Mesenchymal stem cell (in vitro differentiated cells and primary cell): ENCODE data around the gene MEGF9.

ENCODE experiments used
- DNase-seq: peaks from one replicate; pipeline ENCODE4 v3.0.0-alpha.2; 2013
- H2AFZ ChIP-seq: one replicate; pipeline ENCODE4 v1.6.1; 2013; ENCODE audit warnings: low read depth, mild to moderate bottlenecking, control low read depth, inconsistent platforms, low read length, moderate library complexity
- H2AK5ac ChIP-seq: 2 replicates; pipeline ENCODE4 v1.6.1; 2013; ENCODE audit warnings: low read length, moderate library complexity, mild to moderate bottlenecking, inconsistent platforms; ENCODE audit not compliant: severe bottlenecking
- H2BK120ac ChIP-seq: one replicate; pipeline ENCODE4 v1.6.1; 2013; ENCODE audit warnings: low read depth, mild to moderate bottlenecking, inconsistent platforms, low read length, moderate library complexity
- H2BK12ac ChIP-seq, 2 experiments: one replicate each; pipeline ENCODE4 v1.6.1; 2013; ENCODE audit warnings: inconsistent platforms in 2 of 2, low read length in 2 of 2, mild to moderate bottlenecking in 2 of 2, moderate library complexity in 2 of 2, control low read depth in 1 of 2
- H2BK15ac ChIP-seq: one replicate; pipeline ENCODE4 v1.6.1; 2013; ENCODE audit warnings: mild to moderate bottlenecking, low read depth, inconsistent platforms; ENCODE audit not compliant: poor library complexity, severe bottlenecking
- H2BK5ac ChIP-seq: 2 replicates; pipeline ENCODE4 v1.6.1; 2013; ENCODE audit warnings: low read depth, mild to moderate bottlenecking, low read length, control low read depth, inconsistent platforms; ENCODE audit not compliant: poor library complexity, severe bottlenecking
- H3K14ac ChIP-seq, 2 experiments: one replicate each; pipeline ENCODE4 v1.6.1; 2013; ENCODE audit warnings: inconsistent platforms in 2 of 2, low read length in 2 of 2, control low read depth in 1 of 2, mild to moderate bottlenecking in 1 of 2, moderate library complexity in 1 of 2
- H3K18ac ChIP-seq, 2 experiments: one replicate each; pipeline ENCODE4 v1.6.1; 2013; ENCODE audit warnings: inconsistent platforms in 2 of 2, low read length in 2 of 2, control low read depth in 1 of 2, low read depth in 1 of 2, mild to moderate bottlenecking in 1 of 2
- H3K23ac ChIP-seq, 2 experiments: one replicate each; pipeline ENCODE4 v1.6.1; 2013; ENCODE audit warnings: inconsistent platforms in 2 of 2, low read length in 2 of 2, mild to moderate bottlenecking in 2 of 2, moderate library complexity in 2 of 2, control low read depth in 1 of 2
- H3K27ac ChIP-seq: 2 replicates; pipeline ENCODE4 v1.5.1; 2013; ENCODE audit warnings: mild to moderate bottlenecking, moderate library complexity, low read length, control low read depth, inconsistent platforms; ENCODE audit not compliant: poor library complexity, severe bottlenecking
- H3K27me3 ChIP-seq, 2 experiments: 2 replicates each; pipeline versions ENCODE4 v1.6.1 to v1.7.0; 2013; ENCODE audit warnings: low read length in 2 of 2, mild to moderate bottlenecking in 2 of 2, moderate library complexity in 2 of 2, control low read depth in 1 of 2, inconsistent platforms in 1 of 2; ENCODE audit not compliant: control insufficient read depth in 1 of 2, insufficient read depth in 1 of 2
- H3K36me3 ChIP-seq, 2 experiments: 2 replicates each; pipeline versions ENCODE4 v1.6.1 to v1.7.0; 2013; ENCODE audit warnings: low read length in 2 of 2, control low read depth in 1 of 2, inconsistent platforms in 1 of 2, low read depth in 1 of 2, mild to moderate bottlenecking in 1 of 2; ENCODE audit not compliant: insufficient read depth in 2 of 2, control insufficient read depth in 1 of 2
- H3K4ac ChIP-seq, 2 experiments: one replicate each; pipeline ENCODE4 v1.6.1; 2013; ENCODE audit warnings: inconsistent platforms in 2 of 2, low read length in 2 of 2, mild to moderate bottlenecking in 2 of 2, moderate library complexity in 2 of 2, control low read depth in 1 of 2, low read depth in 1 of 2
- H3K4me1 ChIP-seq: 2 replicates; pipeline ENCODE4 v1.6.1; 2013; ENCODE audit warnings: low read depth, low read length, control low read depth; ENCODE audit not compliant: control insufficient read depth, insufficient read depth
- H3K4me2 ChIP-seq: 2 replicates; pipeline ENCODE4 v1.6.1; 2013; ENCODE audit warnings: low read length, mild to moderate bottlenecking, inconsistent platforms; ENCODE audit not compliant: poor library complexity, severe bottlenecking
- H3K4me3 ChIP-seq, 2 experiments: 2 replicates each; pipeline versions ENCODE4 v1.5.1 to v1.7.0; 2013; ENCODE audit warnings: low read length in 2 of 2, mild to moderate bottlenecking in 2 of 2, control low read depth in 1 of 2, low read depth in 1 of 2; ENCODE audit not compliant: insufficient read depth in 1 of 2
- H3K79me1 ChIP-seq: replicated peaks from 2 replicates; pipeline ENCODE4 v1.6.1; 2013; ENCODE audit warnings: mild to moderate bottlenecking, control low read depth, low read length, inconsistent platforms; ENCODE audit not compliant: poor library complexity, severe bottlenecking
- H3K9ac ChIP-seq: 2 replicates; pipeline ENCODE4 v1.7.0; 2013; ENCODE audit warnings: mild to moderate bottlenecking, low read length, moderate library complexity
- H3K9me3 ChIP-seq: 2 replicates; pipeline ENCODE4 v1.7.0; 2013; ENCODE audit warnings: mild to moderate bottlenecking, low read length; ENCODE audit not compliant: control insufficient read depth
- H4K8ac ChIP-seq: one replicate; pipeline ENCODE4 v1.6.1; 2013; ENCODE audit warnings: inconsistent platforms, mild to moderate bottlenecking, low read length, moderate library complexity
- H4K91ac ChIP-seq: one replicate; pipeline ENCODE4 v1.6.1; 2013; ENCODE audit warnings: mild to moderate bottlenecking, low read length, inconsistent platforms
- WGBS: methylation state at CpG from one replicate; pipeline ENCODE4 v1.1.7; 2013; ENCODE audit warnings: mixed read lengths; 5-methylcytosine and 5-hydroxymethylcytosine counted together

Gene MEGF9

GRCh38 chr9:120648581-120649197 is 65.6 kb downstream of the MEGF9 start:
- H2BK5ac ChIP-seq: no peak overlapping the region

GRCh38 chr9:120646948-120647347 is 67.3 kb downstream of the MEGF9 start:
- no peak for DNase-seq
- H2BK5ac ChIP-seq: no peak overlapping the region
- H4K91ac ChIP-seq: no peak overlapping the region
- H3K14ac ChIP-seq: no peak overlapping the region
- no peak overlapping the region for H3K4me3 ChIP-seq
- H2BK12ac ChIP-seq: no peak overlapping the region
- H3K18ac ChIP-seq: no peak overlapping the region
- no peak overlapping the region for H4K8ac ChIP-seq
- H3K9me3 ChIP-seq: no peaks in the 10 kb centered on the region
- H3K27me3 ChIP-seq: no peaks in the 10 kb centered on the region
- no peak overlapping the region for H2BK120ac ChIP-seq
- no peak overlapping the region for H3K23ac ChIP-seq
- H3K4ac ChIP-seq: no peak overlapping the region
- peaks cover 13% of the 10 kb centered on the region for H3K79me1 ChIP-seq
- no peaks in the 10 kb centered on the region for H3K4me1 ChIP-seq
- H2AFZ ChIP-seq: no peak overlapping the region
- H3K27ac ChIP-seq: no peak overlapping the region
- WGBS: 100% methylated on average over 4 of the region's 4 CpGs
- H2AK5ac ChIP-seq: no peak overlapping the region
- no peak overlapping the region for H2BK15ac ChIP-seq
- H3K36me3 ChIP-seq: peaks cover 3 to 6% of the 10 kb centered on the region in 2 experiments
- no peak overlapping the region for H3K4me2 ChIP-seq
- no peak overlapping the region for H3K9ac ChIP-seq

More at GRCh38 chr9:120648581-120649197, 65.6 kb downstream of the MEGF9 start:
- Histone ChIP-seq H4K91ac (no peak overlapping the region), H3K4me2 (no peak overlapping the region), H2BK120ac (no peak overlapping the region), H3K4me3 (no peak overlapping the region), H3K18ac (no peak overlapping the region), H3K4ac (no peak overlapping the region), H3K14ac (no peak overlapping the region), H2AFZ (no peak overlapping the region), H3K27ac (no peak overlapping the region), H2BK12ac (no peak overlapping the region), H3K23ac (no peak overlapping the region), H2AK5ac (no peak overlapping the region), H3K9ac (no peak overlapping the region), H3K27me3 (no peaks in the 10 kb centered on the region), H3K36me3 (peaks cover 3% of the 10 kb centered on the region in 2 experiments), H2BK15ac (no peak overlapping the region), H3K9me3 (no peaks in the 10 kb centered on the region), H3K4me1 (no peaks in the 10 kb centered on the region), H4K8ac (no peak overlapping the region), H3K79me1 (peaks cover 15% of the 10 kb centered on the region)
- WGBS: 100% methylated on average over 1 of the region's 3 CpGs
- no peak for DNase-seq

- no peak overlapping the region for H3K14ac ChIP-seq
- no peak overlapping the region for H3K27ac ChIP-seq
- no peaks in the 10 kb centered on the region for H3K4me1 ChIP-seq
- H3K4ac ChIP-seq: no peak overlapping the region
- WGBS: 88% methylated on average over 1 of the region's 1 CpG
- H2BK120ac ChIP-seq: no peak overlapping the region
- no peak overlapping the region for H3K4me2 ChIP-seq
- H2BK15ac ChIP-seq: no peak overlapping the region
- no peak overlapping the region for H3K4me3 ChIP-seq
- no peak overlapping the region for H4K8ac ChIP-seq
- peaks cover 2% of the 10 kb centered on the region for H3K9me3 ChIP-seq
- DNase-seq: no peak
- peaks cover 3 to 6% of the 10 kb centered on the region in 2 experiments for H3K36me3 ChIP-seq
- H2AFZ ChIP-seq: no peak overlapping the region
- no peak overlapping the region for H3K18ac ChIP-seq
- H2BK12ac ChIP-seq: no peak overlapping the region
- no peak overlapping the region for H4K91ac ChIP-seq
- H2AK5ac ChIP-seq: no peak overlapping the region
- no peaks in the 10 kb centered on the region for H3K27me3 ChIP-seq
- H3K79me1 ChIP-seq: peaks cover 18% of the 10 kb centered on the region
- no peak overlapping the region for H3K23ac ChIP-seq
- no peak overlapping the region for H2BK5ac ChIP-seq
- no peak overlapping the region for H3K9ac ChIP-seq
Observed at GRCh38 chr9:120645760-120646159, 68.5 kb downstream of the MEGF9 start.

GRCh38 chr9:120643061-120643460 is 71.2 kb downstream of the MEGF9 start:
- Histone ChIP-seq H3K4me3 (no peak overlapping the region), H3K14ac (no peak overlapping the region), H2BK5ac (no peak overlapping the region), H3K27ac (no peak overlapping the region), H2AFZ (no peak overlapping the region), H3K79me1 (peaks cover 15% of the 10 kb centered on the region), H2BK15ac (no peak overlapping the region), H4K91ac (no peak overlapping the region), H3K4me1 (no peaks in the 10 kb centered on the region), H2BK12ac (no peak overlapping the region), H3K9ac (no peak overlapping the region), H3K36me3 (peaks cover 3% of the 10 kb centered on the region in 2 experiments), H2AK5ac (no peak overlapping the region), H4K8ac (no peak overlapping the region), H3K9me3 (peaks cover 2% of the 10 kb centered on the region), H3K4ac (no peak overlapping the region), H2BK120ac (no peak overlapping the region), H3K27me3 (no peaks in the 10 kb centered on the region), H3K18ac (no peak overlapping the region), H3K23ac (no peak overlapping the region), H3K4me2 (no peak overlapping the region)
- DNase-seq: no peak
